Nucleus accumbens (tissue), 56 donors: ENCODE measurements around the gene ENTPD2.

Experiments used
- DNase-seq, 56 donors: peaks; one replicate each; lab custom pipeline; 2025; lab: John Stamatoyannopoulos, UW

The ENTPD2 gene

DNA sequence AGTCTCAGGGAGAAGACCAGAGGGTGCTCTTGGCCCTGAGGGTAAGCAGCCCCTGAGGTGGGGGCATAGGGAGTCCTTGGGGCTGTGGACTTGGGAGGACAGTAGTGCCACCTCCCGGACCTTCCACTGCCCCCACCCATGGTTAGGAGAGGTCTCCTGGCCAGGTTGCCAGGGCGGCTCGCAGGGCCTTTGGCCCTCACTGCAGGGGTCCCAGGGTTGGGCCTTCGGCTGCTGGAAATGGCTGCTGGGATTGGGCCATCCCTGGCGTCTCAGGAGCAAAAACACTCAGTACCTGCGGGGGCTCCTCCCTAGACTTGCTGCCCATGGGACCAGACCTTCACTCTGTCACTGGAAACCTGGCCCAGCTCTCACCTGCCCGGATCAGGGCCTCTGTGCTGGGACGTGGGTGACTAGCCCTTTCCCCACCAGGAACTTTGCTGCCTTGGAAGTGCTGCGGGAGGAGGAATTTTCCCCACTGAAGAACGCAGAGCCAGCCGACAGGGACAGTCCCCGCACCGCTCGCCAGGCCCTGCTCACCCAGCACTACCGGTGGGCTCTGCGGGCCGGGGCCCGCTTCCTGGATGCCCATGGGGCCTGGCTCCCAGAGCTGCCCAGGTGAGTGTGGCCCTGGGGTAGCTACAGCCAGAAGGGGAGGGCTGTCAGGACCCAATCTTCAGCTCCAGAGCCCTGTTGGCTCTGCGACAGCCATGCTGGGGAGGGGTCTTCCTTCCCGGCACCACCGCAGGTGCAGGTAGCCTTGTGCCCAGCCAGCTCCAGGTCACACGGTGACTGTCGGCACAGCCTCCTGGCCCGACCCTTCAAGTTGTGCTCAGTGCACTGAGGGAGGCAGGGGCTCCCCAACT, 26.6 kb upstream of the ENTPD2 start:
- DNase-seq: no peak

DNA sequence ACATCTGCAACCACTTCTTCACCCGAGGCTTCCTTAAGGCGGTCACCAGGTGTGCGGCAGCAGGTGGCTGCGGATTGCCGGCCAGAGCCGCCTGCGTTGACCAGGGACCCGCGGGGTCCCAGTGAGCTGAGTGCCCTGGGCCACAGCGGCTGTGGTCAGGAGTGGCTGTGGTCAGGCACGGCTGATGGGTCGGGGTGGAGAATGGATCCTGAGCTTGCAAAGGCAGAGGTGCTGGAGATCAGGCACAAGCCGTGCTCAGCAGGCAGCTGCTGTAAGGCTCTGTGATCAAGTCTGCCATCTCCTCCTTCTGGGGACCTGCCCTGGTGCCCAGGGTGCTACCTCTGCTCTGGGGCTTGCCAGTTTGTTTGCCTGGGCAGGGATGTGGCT, 25.5 kb upstream of the ENTPD2 start:
- DNase-seq: no peak

DNA sequence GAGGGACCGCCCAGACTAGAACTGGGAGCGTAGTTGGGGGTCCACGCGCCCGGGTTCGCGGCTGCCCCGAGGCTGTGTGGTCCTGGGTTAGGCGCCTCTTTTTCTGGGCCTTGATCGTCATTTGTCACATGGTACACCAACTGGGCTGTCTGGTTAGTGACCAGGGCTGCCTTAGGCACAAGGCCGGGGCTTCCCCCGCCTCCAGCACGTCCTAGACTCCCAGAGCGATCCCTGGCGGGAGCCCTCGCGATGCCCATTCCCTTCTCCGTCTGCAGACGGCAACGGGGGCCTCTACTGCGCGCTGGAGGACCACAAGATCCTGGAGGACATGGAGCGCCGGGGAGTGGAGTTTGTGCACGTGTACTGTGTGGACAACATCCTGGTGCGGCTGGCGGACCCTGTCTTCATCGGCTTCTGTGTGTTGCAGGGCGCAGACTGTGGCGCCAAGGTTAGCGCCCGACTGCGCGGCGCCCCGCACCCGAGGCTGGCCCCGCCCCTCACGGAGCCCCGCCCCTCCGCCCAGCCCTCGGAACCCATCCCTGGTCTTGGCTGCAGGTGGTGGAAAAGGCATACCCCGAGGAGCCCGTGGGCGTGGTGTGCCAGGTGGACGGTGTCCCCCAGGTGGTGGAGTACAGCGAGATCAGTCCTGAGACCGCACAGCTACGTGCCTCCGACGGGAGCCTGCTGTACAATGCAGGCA, 25.0 kb upstream of the ENTPD2 start:
- DNase-seq: no peak

DNA sequence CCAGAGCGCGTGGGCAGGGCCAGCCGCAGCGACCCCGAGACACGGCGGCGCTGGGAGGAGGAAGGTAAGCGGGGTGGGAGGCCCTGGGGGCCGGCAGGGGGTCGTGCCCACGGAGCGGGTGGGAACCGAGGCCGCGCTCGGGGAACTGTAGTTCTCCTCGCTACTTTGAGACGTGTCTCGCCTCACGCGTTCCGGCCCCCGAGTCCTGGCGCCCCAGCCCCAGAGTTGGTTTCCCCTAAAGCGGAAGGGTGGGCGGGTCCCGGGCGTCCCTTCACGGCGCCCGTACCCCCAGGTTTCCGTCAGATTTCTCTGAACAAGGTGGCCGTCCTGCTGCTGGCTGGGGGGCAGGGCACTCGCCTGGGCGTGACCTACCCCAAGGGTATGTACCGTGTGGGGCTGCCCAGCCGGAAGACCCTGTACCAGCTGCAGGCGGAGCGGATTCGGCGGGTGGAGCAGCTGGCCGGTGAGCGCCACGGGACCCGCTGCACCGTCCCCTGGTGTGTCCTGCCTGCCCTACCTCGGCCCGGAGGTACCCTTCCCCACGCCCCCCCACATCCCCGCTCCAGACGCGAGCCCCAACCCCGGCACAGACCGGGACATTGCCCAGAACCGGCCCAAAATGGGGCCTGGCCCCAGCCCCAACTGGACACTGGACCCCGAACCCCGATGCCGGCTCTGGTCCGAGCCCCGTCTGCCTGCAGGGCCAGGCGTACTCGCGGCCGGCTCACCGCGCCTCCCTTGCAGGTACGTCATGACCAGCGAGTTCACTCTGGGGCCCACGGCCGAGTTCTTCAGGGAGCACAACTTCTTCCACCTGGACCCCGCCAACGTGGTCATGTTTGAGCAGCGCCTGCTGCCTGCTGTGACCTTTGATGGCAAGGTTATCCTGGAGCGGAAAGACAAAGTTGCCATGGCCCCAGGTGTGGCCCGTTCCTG, 24.2 kb upstream of the ENTPD2 start:
- no peak for DNase-seq

DNA sequence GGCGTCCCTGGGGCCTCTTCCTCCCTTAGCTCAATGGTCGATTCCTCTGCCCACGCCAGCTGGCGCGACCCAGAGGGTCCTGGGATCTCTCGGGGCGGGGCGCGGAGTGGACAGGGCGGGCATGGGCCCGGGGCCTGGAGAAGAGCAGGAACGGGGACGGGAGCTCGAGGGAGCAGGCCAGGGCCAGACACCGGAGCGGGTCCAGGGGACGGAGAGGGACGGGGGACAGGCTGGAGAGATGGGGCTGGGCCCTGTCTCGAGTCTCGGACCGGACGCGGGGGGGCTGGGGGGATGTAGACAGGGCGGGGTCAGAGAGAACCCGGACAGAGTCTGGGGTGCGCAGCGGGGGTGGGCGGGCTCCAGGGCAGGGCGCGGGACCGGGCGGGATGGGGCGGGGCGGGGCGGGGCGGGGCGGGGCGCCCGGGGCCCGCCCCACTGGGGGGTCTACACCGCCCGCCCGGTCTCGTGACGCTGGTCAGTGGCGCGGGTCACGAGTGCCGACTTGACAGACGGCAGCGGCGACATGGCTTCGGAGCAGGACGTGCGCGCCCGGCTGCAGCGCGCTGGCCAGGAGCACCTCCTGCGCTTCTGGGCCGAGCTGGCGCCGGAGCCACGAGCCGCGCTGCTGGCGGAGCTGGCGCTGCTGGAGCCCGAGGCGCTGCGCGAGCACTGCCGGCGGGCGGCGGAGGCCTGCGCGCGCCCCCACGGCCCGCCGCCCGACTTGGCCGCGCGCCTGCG, 23.3 kb upstream of the ENTPD2 start, which contains the start of gene UAP1L1:
TSS of gene UAP1L1 (plus strand) at position 508 of the 738 bp plus-strand sequence. CDS start at position 524, 16 bp downstream.
- peak in 52 of 56 donors; percentile 31 to 95 (median 74) for DNase-seq

DNA sequence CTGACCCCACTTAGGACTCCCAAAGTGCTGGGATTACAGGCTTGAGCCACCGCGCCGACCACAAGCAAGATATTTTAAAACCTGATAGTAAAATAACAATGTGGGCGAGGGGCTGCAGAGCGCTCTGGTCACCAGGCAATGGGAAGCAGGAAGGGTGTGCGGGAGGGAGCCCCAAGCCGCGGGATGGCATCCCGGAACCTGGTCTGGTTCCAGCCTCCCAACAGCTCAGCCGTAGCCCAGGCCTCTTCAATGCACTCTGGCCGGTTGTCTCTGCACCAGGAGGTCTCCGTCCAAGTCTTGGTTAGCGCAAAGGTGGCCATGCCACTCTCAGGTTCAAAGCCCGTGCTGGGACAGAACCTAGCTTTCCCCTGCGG, 22.8 kb upstream of the ENTPD2 start:
- DNase-seq: peak in 1 of 56 donors; percentile 47

DNA sequence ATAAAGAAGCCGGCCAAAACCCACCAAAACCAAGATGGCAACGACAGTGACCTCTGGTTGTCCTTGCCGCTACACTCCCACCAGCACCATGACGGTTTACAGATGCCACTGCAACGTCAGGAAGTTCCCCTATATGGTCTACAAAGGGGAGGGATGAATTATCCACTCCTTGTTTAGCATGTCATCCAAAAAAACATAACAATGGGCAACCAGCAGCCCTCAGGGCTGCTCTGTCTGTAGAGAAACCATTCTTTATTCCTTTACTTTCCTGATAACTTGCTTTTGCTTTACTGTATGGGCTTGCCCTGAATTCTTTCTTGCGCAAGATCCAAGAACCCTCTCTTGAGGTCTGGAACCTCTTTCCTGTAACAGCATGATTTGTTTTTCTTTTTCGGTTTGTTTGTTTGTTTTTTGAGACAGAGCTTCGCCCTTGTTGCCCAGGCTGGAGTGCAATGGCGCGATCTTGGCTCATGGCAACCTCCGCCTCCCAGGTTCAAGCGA, 21.5 kb upstream of the ENTPD2 start:
- no peak for DNase-seq

DNA sequence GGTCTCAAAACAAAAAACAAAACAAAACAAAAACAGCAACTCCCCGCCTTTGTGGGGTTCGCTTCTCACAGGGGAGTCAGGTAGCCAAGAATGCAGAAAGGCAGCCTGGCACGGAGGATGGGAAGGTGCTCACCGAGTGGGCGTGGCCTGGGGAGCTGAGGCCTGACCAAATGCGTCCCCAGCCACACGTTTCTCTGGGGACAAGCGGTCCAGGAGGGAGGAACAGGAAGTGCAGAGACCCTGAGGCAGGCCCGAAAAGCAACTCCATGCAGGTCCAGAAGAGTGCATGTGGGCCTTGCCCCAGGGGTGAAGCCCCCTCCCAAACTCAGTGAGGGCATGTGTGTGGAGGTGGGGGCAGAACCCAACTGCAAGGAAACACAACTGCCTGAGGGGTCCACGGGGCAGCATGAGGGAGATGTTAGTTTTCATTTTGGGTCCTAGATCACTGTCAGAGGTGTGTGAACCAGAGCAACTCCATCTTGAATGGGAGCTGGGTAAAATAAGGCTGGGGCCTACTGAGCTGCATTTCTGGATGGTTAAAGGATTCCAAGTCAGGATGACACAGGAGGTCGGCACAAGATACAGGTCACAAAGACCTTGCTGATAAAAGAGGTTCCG, 20.9 kb upstream of the ENTPD2 start:
- no peak for DNase-seq

DNA sequence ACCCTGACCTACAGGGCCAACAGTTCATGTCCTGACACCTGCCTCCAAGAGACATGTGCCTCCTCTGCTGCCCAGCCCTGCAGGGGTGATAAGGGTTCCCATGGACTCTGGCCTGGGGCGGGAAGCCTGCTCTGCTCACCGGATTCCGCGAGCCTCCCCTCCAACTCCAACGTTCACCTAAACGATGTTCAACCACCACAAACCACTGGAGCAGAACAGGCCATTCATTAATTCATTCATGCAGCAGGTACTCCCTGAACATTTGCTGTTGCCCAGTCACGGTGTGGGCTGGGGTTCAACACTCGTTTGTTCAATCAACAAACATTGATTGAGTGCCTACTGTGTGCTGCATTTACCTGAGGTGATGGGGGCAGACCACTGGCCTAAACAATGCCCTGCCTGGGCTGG, 20.1 kb upstream of the ENTPD2 start:
- DNase-seq: no peak

DNA sequence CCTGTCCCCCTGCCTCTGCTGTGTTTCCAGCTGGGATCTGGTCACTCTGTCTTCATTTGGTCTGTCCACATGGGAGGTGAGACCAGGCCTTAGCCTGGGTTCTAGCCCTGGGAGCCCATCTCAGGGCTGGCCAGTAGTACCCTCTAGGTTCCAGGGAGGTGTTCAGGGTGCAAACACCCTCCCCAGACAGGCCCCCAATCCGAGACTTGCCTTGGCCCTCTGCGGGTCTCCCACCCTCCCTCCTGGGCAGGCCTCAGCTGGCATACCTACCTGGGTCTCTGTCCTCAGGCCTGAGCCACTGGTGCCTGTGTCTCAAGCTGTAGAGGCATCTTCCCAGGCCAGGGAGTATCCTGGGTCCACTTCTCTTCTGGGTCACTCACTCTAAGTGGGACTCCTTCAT, 17.4 kb upstream of the ENTPD2 start:
- no peak for DNase-seq

DNA sequence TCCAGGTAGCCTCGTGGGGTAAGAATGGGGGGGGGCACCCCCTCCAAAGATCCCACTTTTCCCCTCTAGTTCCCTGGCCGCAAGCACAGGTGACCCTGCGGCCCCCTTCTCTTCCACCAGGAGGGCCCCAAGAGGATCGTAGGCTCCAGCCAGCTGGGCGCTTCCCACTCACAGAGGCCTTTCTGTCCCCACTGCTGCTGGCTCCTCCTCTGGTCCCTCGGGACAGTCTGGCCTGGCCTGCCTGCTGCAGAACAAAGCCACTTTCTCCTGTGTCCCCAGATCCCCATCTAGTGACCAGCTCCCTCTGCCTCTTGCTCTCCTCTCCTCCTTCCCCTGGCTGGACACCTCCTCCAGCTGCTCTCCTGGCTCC, 17.0 kb upstream of the ENTPD2 start:
- peak in 54 of 56 donors; percentile 54 to 95 (median 82) for DNase-seq

DNA sequence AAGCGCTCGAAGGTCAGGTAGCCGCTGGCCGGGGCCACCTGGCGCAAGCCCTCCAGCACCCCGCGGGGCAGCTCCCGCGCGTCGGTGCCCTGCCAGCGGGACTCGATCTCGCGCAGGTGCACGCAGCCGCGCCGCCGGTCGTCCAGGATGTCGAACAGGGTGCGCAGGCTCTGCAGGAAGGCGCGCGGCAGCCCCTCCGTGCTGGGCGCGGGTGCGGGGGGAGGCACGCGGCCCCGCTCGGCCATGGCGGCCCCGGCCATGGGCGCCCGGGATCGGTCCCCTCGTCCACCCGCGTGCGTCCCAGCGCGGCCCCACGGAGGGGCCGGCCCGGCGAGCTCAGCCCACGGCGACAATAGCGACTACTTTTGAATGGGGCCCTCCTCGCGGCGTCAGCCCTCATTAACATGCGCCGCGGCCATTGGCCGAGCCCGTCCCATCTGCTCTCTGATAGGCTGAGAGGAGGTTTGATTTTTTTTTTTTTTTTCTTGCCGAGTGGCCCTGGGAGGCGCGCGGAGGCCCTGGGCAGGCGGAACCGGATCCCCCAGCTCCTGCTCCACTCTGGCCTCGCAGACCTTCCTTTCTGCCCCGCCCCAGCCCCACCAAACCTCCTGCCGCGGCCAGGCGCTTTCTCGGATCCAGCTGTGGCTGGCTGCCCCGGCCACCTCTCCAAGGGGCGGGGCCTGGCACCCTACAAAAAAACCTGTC, 16.5 kb upstream of the ENTPD2 start, which contains the start of gene SAPCD2:
TSS of gene SAPCD2 (minus strand) at position 357 of the 705 bp plus-strand sequence. CDS start at position 260, 97 bp downstream.
- DNase-seq: peak in 53 of 56 donors; percentile 42 to 89 (median 77)

DNA sequence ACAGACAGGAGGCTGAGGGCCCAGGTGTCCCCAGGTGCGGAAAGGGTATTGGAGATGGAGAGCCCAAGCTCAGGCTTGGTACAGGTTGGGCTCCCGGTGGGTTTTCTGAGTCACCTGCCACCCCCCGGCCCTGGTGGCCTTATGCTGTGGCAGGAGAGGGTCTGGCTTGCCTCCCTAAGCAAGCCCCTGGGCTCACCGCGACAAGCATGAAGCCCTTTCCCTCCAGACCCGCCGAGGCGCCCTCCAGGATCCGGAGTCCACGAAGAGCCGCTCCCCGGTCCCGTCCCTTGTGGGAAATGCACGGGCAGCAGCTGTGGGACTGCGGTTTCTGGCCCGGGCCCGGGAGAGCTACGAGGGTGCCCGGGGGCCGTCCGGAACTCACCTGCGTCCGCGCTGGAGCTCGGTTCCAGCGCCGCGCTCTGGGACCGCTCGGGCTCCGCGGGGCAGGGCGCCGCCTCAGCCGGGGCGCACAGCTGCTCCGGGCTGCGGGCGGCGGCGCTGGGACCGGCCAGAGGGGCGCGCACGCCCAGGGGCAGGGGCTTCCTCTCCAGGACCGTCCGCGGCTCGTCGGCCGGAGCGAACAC, 15.7 kb upstream of the ENTPD2 start:
- no peak for DNase-seq

DNA sequence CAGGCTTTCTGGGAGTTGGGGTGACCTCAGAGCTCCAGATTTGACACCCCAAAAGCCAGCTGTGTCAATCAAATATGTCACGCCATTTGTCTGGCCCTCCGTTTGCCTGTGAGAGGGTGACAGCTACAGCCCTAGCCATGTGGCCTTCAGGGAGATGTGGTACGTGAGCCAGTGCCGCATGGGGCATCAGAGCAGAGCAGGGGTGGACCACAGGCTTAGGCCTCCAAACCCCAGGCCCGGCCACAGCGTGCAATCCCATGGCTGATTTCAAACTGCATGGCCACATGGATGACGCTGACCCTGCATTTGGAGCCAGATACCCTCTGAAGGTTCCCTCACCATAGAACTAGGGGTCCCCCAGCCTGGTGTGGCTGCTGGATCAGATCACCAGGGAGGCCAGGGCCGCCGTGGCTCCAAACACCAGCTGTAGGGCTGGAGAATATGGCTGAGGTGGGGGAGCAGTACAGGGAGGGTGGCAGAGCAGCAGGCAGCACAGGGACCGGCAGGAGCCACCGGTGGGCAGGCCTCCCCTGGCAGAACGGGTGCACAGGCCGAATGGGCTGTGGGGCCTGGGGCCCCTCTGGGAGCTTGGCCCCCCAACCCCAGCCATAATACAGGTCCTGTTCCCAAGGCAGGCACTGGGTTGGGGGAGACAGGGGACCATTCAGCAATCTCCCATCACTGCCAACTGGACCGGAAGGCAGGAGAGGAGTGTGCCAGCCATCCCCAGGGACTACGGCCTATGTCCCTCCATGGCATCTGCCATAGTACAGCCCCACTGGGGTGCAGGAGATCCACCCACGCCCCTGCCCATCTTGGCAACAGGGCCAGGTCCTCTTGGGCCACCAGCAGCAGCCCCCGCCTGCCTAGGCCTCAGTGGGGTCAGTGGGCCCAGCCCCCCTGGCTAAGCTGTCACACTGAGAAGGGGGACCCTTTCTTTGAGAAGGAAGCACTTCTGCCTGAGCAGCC, 15.0 kb upstream of the ENTPD2 start:
- DNase-seq: peak in 1 of 56 donors; percentile 21

DNA sequence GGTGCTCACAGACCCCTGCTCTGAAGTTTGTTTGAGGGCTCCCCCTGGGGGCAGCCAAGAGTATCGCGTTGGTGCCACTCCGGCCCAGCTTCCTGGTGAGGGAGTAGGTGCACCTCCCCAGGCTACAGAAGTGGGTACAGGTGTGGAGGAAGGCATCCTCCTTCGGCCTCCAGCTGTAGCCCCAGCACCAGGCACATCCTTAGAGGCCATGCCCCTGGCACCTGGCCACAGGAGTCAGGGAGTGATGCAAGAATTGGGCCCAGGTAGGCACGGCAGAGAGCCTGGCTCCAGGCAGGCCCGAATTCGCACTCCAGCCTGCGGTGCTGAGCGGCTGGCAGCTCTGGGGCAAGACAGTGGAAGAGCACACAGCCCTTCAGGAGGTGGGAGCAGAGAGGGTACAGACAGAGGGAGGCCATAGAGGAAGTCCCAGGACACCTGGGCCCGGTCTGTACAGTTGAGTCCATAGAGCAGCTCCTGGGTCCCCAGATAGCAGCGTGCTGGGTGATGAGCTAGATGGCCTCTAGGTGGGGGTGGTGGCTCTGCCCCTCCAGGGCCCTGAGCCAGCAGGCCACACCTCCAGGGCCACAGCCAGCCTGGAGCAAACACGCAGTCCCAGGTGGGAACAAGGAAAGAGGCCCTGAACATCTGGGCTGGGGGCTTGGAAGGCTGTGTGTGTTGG, 14.1 kb upstream of the ENTPD2 start:
- peak in 51 of 56 donors; percentile 15 to 86 (median 62) for DNase-seq

DNA sequence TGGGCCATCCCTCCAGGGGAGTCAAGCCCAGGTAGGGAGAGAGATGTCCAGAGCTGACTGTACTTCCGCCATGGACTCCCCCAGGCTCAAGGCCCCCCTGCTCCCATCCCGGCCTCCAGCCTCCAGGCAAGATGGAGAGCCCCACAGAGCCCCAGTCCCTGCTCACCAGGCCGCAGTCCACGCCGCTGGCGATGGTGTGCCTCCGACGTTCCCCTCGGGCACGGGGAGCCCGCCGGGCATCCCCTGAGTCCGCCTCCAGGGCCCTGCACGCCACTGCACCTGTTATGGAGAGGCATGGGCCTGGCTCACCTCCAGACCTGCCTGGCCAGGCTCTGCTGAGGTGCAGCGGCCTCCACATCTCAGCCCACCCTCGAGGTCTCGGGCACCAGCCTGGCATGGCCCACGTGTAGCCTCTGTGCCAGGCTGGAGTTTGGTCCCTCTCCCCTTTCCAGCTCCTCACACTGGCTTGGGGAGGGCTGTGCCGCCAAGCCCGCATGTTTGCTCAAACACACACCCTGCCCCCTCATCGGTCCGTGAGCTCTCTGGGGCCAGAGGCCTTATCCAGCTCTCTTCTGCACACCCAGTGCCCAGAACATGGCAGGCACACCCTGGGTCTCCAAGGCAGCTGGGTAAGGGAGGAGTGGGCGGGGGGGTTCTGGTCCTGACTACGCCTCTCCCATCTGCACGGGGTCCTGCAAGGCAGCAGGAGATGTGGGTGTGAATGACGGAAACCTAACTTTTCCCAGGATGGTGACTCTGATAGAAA, 12.4 kb upstream of the ENTPD2 start:
- DNase-seq: no peak
